ENCODE data around the gene TTC13.

The TTC13 gene

GRCh38 chr1:230943048-230943593 is 35.5 kb downstream of the TTC13 start:
- DNase-seq = no peak

- no peak for DNase-seq
These were observed 37.8 kb downstream of the TTC13 start for GRCh38 chr1:230940848-230941247.

- DNase-seq = no peak
These were observed 38.7 kb downstream of the TTC13 start for GRCh38 chr1:230939806-230940489.

GRCh38 chr1:230938924-230939368 is 39.7 kb downstream of the TTC13 start:
- DNase-seq = no peak

GRCh38 chr1:230937371-230937770 is 41.3 kb downstream of the TTC13 start:
- no peak for DNase-seq

GRCh38 chr1:230936475-230936874 is 42.2 kb downstream of the TTC13 start:
- no peak for DNase-seq

GRCh38 chr1:230935852-230936251 is 42.8 kb downstream of the TTC13 start:
- DNase-seq = no peak

GRCh38 chr1:230930986-230931385 is 47.7 kb downstream of the TTC13 start:
- no peak for DNase-seq

- no peak for DNase-seq
These were observed 52.5 kb downstream of the TTC13 start for GRCh38 chr1:230926182-230926581.

- DNase-seq = no peak
These were observed 53.1 kb downstream of the TTC13 start for GRCh38 chr1:230925608-230926007.

- no peak for DNase-seq
These were observed 55.5 kb downstream of the TTC13 start for GRCh38 chr1:230923176-230923575.

- no peak for DNase-seq
These were observed 56.0 kb downstream of the TTC13 start for GRCh38 chr1:230922620-230923019.

- no peak for DNase-seq
These were observed 59.5 kb downstream of the TTC13 start for GRCh38 chr1:230919207-230919606.

- no peak for DNase-seq
These were observed 61.2 kb downstream of the TTC13 start for GRCh38 chr1:230917284-230918135.

- no peak for DNase-seq
These were observed 61.9 kb downstream of the TTC13 start for GRCh38 chr1:230916587-230917283.

- DNase-seq = no peak
These were observed 63.6 kb downstream of the TTC13 start for GRCh38 chr1:230915078-230915477.

GRCh38 chr1:230913496-230913895 is 65.2 kb downstream of the TTC13 start:
- DNase-seq = no peak

- no peak for DNase-seq
These were observed 67.9 kb downstream of the TTC13 start for GRCh38 chr1:230910755-230911117.

- DNase-seq = no peak
These were observed 68.5 kb downstream of the TTC13 start for GRCh38 chr1:230909974-230910754.

GRCh38 chr1:230907472-230908205 is 71.0 kb downstream of the TTC13 start:
- no peak for DNase-seq

- no peak for DNase-seq
These were observed 72.4 kb downstream of the TTC13 start for GRCh38 chr1:230906226-230906625.

- DNase-seq = no peak
These were observed 72.9 kb downstream of the TTC13 start for GRCh38 chr1:230905733-230906132.

Measured in 8988T (cell line).